Keratinocyte (primary cell): Measurements from ENCODE around the gene MGLL. TPM values are rescaled to one million over a fixed set of nuclear protein-coding genes. Genes with fewer than 3 reads are reported as not detected.

Experiments
- DNase-seq: peaks from one replicate; pipeline ENCODE4 v3.0.0-alpha.2; 2011; ENCODE audit warnings: low read depth, missing footprints, low spot score
- FAIRE-seq: peaks from 2 replicates; lab custom pipeline; 2011; peaks lifted over from hg19 to GRCh38; lab: Jason Lieb, UNC
- H2AFZ ChIP-seq: 2 replicates; pipeline ENCODE4 v1.6.0; 2012; ENCODE audit warnings: low read length, control low read depth, inconsistent platforms; ENCODE audit not compliant: control insufficient read depth
- H3K27ac ChIP-seq: 2 replicates; pipeline ENCODE4 v1.5.1; 2011; ENCODE audit warnings: low read length; ENCODE audit not compliant: control insufficient read depth, insufficient read depth
- H3K27me3 ChIP-seq: 3 replicates; pipeline ENCODE4 v1.6.0; 2011; ENCODE audit warnings: low read length; ENCODE audit not compliant: control insufficient read depth, insufficient read depth; ENCODE audit errors: extremely low read depth
- H3K36me3 ChIP-seq, 2 experiments: 2 replicates in 1 of 2; 3 replicates in 1 of 2; pipeline ENCODE4 v1.5.1; 2011; ENCODE audit warnings: low read length in 2 of 2, mild to moderate bottlenecking in 1 of 2; ENCODE audit not compliant: control insufficient read depth in 2 of 2, insufficient read depth in 2 of 2; ENCODE audit errors: extremely low read depth in 1 of 2
- H3K4me1 ChIP-seq: 3 replicates; pipeline ENCODE4 v1.5.1; 2011; ENCODE audit warnings: low read length; ENCODE audit not compliant: control insufficient read depth, insufficient read depth; ENCODE audit errors: extremely low read depth
- H3K4me2 ChIP-seq: 3 replicates; pipeline ENCODE4 v1.6.0; 2011; ENCODE audit warnings: low read depth, low read length; ENCODE audit not compliant: control insufficient read depth, insufficient read depth; ENCODE audit errors: extremely low read depth
- H3K4me3 ChIP-seq, 3 experiments: fragments of 200-600 bp in 1 of 3; sonication (generic) in 1 of 3; 2 replicates in 2 of 3; 3 replicates in 1 of 3; pipeline ENCODE4 v1.5.1; 2011 to 2016; ENCODE audit warnings: low read length in 3 of 3, mild to moderate bottlenecking in 3 of 3, control low read depth in 2 of 3, inconsistent platforms in 1 of 3, low read depth in 1 of 3, mixed read lengths in 1 of 3, mixed run types in 1 of 3, moderate library complexity in 1 of 3; ENCODE audit not compliant: control insufficient read depth in 2 of 3, insufficient read depth in 2 of 3; ENCODE audit errors: extremely low read depth in 1 of 3
- H3K79me2 ChIP-seq: 2 replicates; pipeline ENCODE4 v1.6.0; 2012; ENCODE audit warnings: low read length; ENCODE audit not compliant: control insufficient read depth, insufficient read depth
- H3K9ac ChIP-seq: 3 replicates; pipeline ENCODE4 v1.6.0; 2011; ENCODE audit warnings: low read length; ENCODE audit not compliant: control insufficient read depth, insufficient read depth; ENCODE audit errors: extremely low read depth
- H3K9me1 ChIP-seq: 3 replicates; pipeline ENCODE4 v1.6.0; 2011; ENCODE audit warnings: low read length; ENCODE audit not compliant: control insufficient read depth, insufficient read depth; ENCODE audit errors: extremely low read depth
- H3K9me3 ChIP-seq: 2 replicates; pipeline ENCODE4 v1.5.1; 2012; ENCODE audit warnings: low read depth, low read length; ENCODE audit not compliant: control insufficient read depth
- H4K20me1 ChIP-seq: 3 replicates; pipeline ENCODE4 v1.6.0; 2011; ENCODE audit warnings: low read length; ENCODE audit not compliant: control insufficient read depth, insufficient read depth; ENCODE audit errors: extremely low read depth
- EZH2 ChIP-seq: IDR thresholded peaks from one replicate; pipeline ENCODE4 v1.6.1; 2012; ENCODE audit warnings: inconsistent platforms, mild to moderate bottlenecking, low read length, moderate library complexity
- dilution Hi-C: fragments of 300-500 bp; cut with MboI; formaldehyde crosslinking; loops from one replicate; pipeline ENCODE4 v1.7.0; 2020; ENCODE audit warnings: low sequenced_read_pairs; ENCODE audit not compliant: extremely low pct_ligation_motif_present
- polyA plus RNA-seq, 5 experiments: library from polyadenylated mRNA; depleted of rRNA in 3 of 5; stranded (reverse) in 3 of 5; stranded (forward) in 1 of 5; unstranded in 1 of 5; fragments of >200 nt; gene quantifications; 1 replicate in 1 of 5; 2 replicates in 3 of 5; 3 replicates in 1 of 5; pipeline versions ENCODE4 v1.2.1 to v1.2.3, GENCODE V29; 2011 to 2012; ENCODE audit warnings: missing spikeins in 2 of 5, low read depth in 1 of 5, low replicate concordance in 1 of 5
- TF ChIP-seq, protein P1 (sequence below), 3 experiments: IDR thresholded peaks in 1 of 3; conservative IDR thresholded peaks in 1 of 3; optimal IDR thresholded peaks in 1 of 3; 2 replicates in 2 of 3; 3 replicates in 1 of 3; pipeline versions ENCODE3 to v1.5.1; 2011; ENCODE audit warnings: low read length in 3 of 3, mild to moderate bottlenecking in 3 of 3, moderate library complexity in 2 of 3, control low read depth in 1 of 3, inconsistent platforms in 1 of 3; ENCODE audit not compliant: insufficient read depth in 2 of 3; ENCODE audit errors: extremely low read depth in 1 of 3

MGLL gene
- polyA plus RNA-seq, 1 donor (not counting 4 experiments of a cell fraction or from before 2014, with no cell fraction given), result 17.8 TPM

DNA sequence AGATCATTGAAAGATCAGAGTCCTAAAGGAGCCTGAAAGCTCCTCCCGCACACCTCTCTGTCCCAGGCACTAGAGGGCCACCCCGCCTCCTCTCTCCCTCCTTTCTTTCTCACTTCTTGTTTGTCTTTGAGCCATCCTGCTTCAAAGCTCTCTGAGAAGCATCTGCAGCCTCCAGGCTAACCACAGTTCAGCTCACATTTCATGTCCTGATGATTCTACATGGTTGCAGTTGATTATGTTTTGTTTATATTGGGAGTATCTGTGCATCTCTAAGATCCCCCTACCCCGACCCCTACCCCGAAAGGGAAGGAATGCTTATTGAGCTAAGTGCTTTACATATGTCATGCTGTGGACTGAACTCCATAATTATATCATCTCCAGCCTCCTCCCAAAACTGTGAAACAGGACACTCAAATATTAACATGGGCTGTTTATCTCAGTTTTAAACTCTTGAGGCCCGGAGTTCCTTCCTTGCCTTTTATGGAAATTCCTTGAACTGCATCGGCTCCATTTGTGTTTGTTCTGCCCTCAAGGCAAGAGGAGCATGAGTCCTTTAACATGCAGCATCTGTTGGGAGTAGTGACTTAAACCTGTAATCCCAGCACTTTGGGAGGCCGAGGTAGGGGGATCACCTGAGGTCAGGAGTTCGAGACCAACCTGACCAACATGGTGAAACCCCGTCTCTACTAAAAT lies 30.9 kb downstream of the MGLL start:
- dilution Hi-C loops, result no loop called here
- peaks cover 32% of the 10 kb centered on the region for H3K4me1 ChIP-seq
- H3K9me1 ChIP-seq, result no peaks in the 10 kb centered on the region
- H3K4me3 ChIP-seq, result no peak overlapping the region
- no peak overlapping the region for H3K4me2 ChIP-seq
- no peaks in the 10 kb centered on the region for H3K79me2 ChIP-seq
- no peaks in the 10 kb centered on the region for H3K9me3 ChIP-seq
- H3K36me3 ChIP-seq, result peaks cover 3% of the 10 kb centered on the region in 2 experiments
- no peak overlapping the region for H3K9ac ChIP-seq
- TF ChIP-seq, protein P1, sequence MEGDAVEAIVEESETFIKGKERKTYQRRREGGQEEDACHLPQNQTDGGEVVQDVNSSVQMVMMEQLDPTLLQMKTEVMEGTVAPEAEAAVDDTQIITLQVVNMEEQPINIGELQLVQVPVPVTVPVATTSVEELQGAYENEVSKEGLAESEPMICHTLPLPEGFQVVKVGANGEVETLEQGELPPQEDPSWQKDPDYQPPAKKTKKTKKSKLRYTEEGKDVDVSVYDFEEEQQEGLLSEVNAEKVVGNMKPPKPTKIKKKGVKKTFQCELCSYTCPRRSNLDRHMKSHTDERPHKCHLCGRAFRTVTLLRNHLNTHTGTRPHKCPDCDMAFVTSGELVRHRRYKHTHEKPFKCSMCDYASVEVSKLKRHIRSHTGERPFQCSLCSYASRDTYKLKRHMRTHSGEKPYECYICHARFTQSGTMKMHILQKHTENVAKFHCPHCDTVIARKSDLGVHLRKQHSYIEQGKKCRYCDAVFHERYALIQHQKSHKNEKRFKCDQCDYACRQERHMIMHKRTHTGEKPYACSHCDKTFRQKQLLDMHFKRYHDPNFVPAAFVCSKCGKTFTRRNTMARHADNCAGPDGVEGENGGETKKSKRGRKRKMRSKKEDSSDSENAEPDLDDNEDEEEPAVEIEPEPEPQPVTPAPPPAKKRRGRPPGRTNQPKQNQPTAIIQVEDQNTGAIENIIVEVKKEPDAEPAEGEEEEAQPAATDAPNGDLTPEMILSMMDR (optimal IDR thresholded peaks at IDR 0.05 in 1 of 3, IDR thresholded peaks at IDR 0.05 in 1 of 3, conservative IDR thresholded peaks at IDR 0.05 in 1 of 3; ENCODE audit: extremely low read depth in 1 of 3, insufficient read depth in 2 of 3, low read length in 3 of 3), result peak; percentile 36 to 62 (median 44)
- TF ChIP-seq EZH2, result no peak
- H2AFZ ChIP-seq, result no peak overlapping the region
- H3K27me3 ChIP-seq, result no peaks in the 10 kb centered on the region
- no peak overlapping the region for H3K27ac ChIP-seq
- H4K20me1 ChIP-seq, result no peaks in the 10 kb centered on the region
- no peak for DNase-seq
- peak; percentile 84 for FAIRE-seq

DNA sequence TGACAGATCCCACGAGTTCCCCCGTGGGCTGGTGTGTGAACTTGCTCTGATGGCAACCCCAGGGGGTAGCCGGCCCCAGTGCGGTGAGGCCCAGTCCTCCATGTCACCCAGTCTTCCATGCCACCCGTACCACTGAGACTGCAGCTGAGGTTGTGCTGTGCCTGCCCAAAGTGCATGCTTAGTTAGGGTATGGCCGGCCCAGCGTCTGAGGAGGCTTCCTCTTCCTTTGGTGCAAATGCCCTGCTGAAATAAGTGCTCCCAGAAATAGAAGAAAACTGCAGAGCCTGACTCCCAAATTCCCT lies 31.5 kb downstream of the MGLL start:
- Histone ChIP-seq H3K9ac (no peak overlapping the region), H3K79me2 (no peaks in the 10 kb centered on the region), H3K27ac (no peak overlapping the region), H4K20me1 (no peaks in the 10 kb centered on the region), H2AFZ (no peak overlapping the region), H3K27me3 (no peaks in the 10 kb centered on the region), H3K9me1 (no peaks in the 10 kb centered on the region), H3K9me3 (no peaks in the 10 kb centered on the region), H3K36me3 (peaks cover 3% of the 10 kb centered on the region in 2 experiments), H3K4me3 (no peak overlapping the region), H3K4me2 (no peak overlapping the region), H3K4me1 (peaks cover 32% of the 10 kb centered on the region)
- dilution Hi-C loops, result no loop called here
- no peak for FAIRE-seq
- DNase-seq, result no peak
- no peak for TF ChIP-seq EZH2
- TF ChIP-seq, protein P1 (optimal IDR thresholded peaks at IDR 0.05 in 1 of 3, IDR thresholded peaks at IDR 0.05 in 1 of 3, conservative IDR thresholded peaks at IDR 0.05 in 1 of 3; ENCODE audit: extremely low read depth in 1 of 3, insufficient read depth in 2 of 3, low read length in 3 of 3), result no peak
